GF-D8 (cell line): ENCODE measurements around the gene PLB1.

Experiments
- DNase-seq: peaks from one replicate; lab custom pipeline; 2025; lab: John Stamatoyannopoulos, UW

Gene PLB1

DNA sequence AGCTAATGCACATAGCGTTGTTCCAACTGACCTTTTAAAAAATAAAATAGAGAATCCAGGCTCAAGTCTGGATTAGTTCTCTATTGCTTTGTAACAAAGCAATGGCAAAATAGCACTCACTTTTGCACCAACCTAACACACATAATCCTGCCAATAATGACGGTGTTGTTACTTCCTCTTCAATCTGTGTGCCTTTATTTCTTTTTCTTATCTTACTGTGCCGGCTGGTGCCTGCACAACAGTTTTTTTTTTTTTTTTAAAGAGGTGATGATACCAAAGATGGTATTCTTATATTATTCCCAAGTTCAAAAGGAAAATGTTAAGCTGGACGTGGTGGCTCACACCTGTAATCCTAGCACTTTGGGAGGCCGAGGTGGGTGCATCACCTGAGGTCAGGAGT is 3.4 kb downstream of the PLB1 start:
- no peak for DNase-seq

- no peak for DNase-seq
These were observed 9.5 kb downstream of the PLB1 start for GRCh38 chr2:28505361-28505760.

- DNase-seq, result no peak
These were observed 10.5 kb downstream of the PLB1 start for GRCh38 chr2:28506112-28506910.

DNA sequence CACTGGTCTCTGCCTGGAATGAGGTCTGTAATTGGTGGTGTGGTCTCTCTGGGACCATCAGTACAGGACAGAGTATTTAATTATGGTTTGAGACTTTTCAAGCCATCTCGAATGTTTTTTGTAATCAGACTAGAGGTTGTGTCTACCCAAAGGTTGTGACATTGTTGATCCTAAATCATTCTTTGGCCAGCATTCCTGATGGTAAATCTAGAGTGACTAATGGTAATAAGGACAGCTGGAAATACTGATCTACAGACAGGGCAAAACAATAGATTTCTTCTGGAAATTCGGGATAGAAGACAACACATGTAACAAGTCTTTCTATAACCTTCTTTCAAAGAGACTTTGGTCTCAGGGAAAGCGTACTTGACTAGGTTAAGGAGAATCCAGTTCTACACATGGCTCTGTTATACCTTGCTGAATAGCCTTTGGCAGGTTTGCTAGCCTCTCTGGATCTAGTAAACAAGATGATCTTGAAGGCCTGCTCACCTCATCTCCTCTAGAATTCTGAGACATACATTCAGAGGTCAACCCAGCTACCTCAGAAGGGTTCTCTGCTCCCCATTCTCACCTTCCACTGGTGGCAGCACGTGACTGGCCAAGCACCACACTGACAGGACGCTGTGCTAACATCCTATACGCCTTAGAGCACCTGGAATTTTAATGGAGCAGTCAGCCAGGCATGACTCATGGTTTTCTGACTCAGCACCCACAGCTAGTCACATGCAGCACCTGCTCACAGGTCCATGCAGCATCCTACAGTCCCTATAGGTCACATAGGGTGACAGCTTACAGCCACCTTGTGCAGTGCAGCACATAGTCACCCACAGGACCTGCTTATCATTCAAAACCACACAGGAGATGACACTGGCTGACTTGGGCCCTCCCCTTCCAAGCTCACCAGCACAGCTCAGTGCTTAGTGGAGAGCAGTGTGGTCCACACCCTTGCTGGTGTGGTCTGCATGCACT is 12.2 kb downstream of the PLB1 start:
- DNase-seq, result no peak

DNA sequence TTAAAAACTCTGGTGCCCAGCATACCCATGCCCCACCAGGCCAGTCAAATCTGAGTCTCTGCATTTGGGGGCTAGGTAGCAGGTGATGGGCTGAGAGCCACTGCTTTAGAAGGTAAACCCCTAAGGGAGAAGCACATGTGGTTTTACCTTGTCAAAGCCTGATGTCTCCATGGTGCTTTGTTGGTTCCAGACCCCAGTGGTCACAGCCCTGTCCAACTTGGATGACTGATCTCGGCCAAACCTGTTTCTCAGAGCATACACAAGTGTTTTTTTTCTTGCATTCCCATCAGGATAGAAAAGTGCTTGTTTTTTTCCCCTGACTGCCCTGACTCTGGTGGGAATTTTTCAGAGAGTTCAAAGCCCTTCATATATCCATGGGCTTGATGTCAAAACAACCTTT is 13.5 kb downstream of the PLB1 start:
- no peak for DNase-seq

GRCh38 chr2:28510184-28510583 is 14.3 kb downstream of the PLB1 start:
- no peak for DNase-seq

DNA sequence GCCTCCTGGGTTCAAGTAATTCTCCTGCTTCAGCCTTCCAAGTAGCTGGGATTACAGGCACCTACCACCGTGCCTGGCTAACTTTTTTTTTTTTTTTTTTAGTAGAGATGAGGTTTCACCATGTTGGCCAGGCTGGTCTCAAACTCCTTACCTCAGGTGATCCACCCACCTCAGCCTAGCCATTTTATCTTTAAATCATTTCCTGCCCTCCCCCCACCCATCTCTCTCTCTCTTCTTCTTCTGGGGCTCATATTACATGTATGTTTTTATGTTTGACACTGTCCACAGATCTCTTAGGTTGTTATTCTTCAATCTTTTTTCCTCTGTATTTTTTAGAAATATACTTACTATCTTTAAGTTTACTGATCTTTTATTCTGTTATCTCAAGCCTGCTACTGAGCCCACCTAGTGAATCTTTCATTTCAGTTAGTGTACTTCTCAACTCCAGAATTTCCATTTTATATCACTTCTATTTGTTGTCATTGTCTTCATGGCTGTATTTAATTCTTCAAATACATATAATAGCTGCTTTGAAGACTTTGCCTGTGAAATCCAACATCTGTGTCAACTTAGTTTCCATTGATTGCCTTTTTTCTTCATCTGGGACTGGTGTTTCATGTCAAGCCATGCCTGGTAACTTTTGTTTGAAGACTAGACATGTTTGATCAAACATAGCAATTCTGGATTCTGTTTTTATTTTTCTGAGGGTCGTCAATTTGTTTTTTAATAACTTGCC is 16.2 kb downstream of the PLB1 start:
- no peak for DNase-seq

DNA sequence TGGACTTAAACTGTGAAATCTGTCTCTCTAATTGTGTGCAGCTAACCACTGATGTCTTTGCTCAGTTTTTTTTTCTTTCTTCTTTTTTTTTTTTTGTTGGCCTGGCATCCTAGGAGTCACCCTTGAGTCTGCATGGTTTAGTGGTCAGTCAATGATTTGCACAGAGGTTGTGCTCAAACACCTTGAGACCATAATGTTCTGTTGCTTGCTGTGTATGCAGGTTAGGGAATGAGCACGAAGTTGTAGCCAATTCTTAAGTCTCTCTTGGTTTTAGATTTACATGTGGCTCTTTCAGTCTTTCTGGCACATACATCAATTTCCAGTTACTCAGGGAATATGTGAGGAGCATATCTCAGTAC is 16.7 kb downstream of the PLB1 start:
- no peak for DNase-seq

GRCh38 chr2:28513097-28513496 is 17.2 kb downstream of the PLB1 start:
- no peak for DNase-seq

GRCh38 chr2:28515176-28515751 is 19.4 kb downstream of the PLB1 start:
- no peak for DNase-seq

GRCh38 chr2:28516430-28516829 is 20.6 kb downstream of the PLB1 start:
- DNase-seq, result no peak

DNA sequence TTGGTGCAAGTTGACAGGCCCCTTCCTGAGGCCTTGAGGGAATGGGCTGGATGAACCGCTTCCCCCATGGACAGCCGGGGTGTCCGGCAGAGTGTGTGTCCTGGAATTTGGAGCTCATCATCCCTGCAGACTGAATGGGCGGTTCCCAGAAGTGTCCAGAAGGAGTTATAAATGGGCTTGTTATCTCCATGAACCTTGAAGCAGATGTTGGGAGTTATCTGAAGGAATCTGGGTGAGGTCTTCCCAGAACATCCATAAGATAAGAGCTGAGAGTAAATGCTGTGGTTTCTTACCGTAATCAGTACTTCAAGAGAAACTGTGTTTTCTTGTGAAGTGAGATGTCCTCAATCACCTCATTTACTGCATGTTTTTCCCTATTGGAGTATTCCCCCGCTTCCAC is 21.1 kb downstream of the PLB1 start:
- no peak for DNase-seq

- no peak for DNase-seq
These were observed 25.8 kb downstream of the PLB1 start for GRCh38 chr2:28521663-28522062.

DNA sequence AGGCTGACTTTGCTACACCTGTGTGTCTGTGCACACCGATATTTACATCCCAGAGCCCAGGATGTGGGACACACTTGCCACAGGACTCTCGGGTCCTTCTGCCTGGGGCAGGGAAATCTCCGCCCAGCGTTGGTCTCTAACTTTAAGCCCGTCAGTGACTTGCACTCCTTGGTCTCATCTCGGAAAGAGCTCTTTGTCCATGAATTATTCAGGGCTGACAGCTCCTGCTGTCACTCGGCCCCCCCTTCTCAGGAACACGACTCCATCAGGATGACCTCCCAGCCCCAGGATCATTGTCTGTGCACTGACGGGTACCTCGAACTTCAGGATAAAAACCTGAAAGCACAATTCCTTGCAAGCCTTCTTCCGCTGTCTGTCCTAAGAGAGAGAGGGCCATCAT is 26.6 kb downstream of the PLB1 start:
- DNase-seq, result no peak

DNA sequence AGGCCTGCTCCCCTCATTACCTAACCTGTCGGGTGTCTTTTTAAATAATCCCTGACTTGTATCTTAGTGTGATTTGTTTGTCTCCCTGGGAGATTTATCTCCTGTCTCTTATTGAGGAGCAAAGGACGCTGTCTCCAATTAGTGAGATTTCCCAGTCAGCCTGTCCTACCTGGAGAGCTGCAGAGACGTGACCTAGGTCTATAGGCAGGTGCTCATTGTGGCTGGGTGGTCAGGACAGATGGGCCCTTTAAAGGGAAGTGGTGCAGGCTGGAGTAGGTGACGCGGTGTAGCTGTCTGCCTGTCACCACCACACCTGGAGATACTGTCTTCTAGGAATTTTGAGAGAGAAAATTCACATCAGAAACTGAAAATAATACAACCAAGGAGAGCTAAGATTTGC is 28.0 kb downstream of the PLB1 start:
- no peak for DNase-seq

- DNase-seq, result no peak
These were observed 29.6 kb downstream of the PLB1 start for GRCh38 chr2:28525481-28525880.

- no peak for DNase-seq
These were observed 30.8 kb downstream of the PLB1 start for GRCh38 chr2:28526527-28527132.

- DNase-seq, result no peak
These were observed 31.3 kb downstream of the PLB1 start for GRCh38 chr2:28527196-28527595.

- no peak for DNase-seq
These were observed 32.3 kb downstream of the PLB1 start for GRCh38 chr2:28528206-28528605.

DNA sequence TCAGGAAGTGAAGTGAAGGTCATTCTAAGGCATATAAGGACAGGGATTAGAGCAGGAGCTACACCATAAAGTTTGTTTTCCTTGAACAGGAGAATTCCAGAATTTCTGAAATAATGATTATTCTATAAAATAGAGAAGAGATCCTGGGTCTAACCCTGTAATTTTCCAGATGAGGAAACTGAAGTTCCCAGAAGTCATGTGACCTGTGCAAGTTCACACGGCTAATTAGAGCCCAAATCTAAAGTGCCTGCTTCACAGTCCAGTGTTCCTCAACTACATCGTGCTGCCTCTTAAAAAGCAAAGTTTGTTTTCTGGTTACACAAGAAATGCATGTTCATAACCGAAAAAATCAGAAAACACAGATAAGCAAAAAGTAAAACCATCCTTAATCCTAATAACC is 34.9 kb downstream of the PLB1 start:
- DNase-seq, result no peak

- no peak for DNase-seq
These were observed 36.5 kb downstream of the PLB1 start for GRCh38 chr2:28532399-28532798.
